ENCODE data around the gene SPAAR.
"Not testable (repeated sequence)": the region's sequence is repeated elsewhere in the genome, so short reads cannot be mapped to it uniquely, and the experiment has no call there.

SPAAR gene

GRCh38 chr9:35923927-35924763 lies 14.9 kb downstream of the SPAAR start:
- no peak for DNase-seq

GRCh38 chr9:35928591-35929452 lies 19.5 kb downstream of the SPAAR start:
- DNase-seq, result no peak

- no peak for DNase-seq
These were observed 20.1 kb downstream of the SPAAR start for GRCh38 chr9:35929453-35929718.

- no peak for DNase-seq
These were observed 21.2 kb downstream of the SPAAR start for GRCh38 chr9:35930521-35930920.

GRCh38 chr9:35930989-35931388 lies 21.7 kb downstream of the SPAAR start:
- DNase-seq, result no peak

- DNase-seq, result no peak
These were observed 23.4 kb downstream of the SPAAR start for GRCh38 chr9:35932735-35933134.

- no peak for DNase-seq
These were observed 24.3 kb downstream of the SPAAR start for GRCh38 chr9:35933550-35934067.

GRCh38 chr9:35934069-35934468 lies 24.8 kb downstream of the SPAAR start:
- not testable (repeated sequence) for DNase-seq

- no peak for DNase-seq
These were observed 26.0 kb downstream of the SPAAR start for GRCh38 chr9:35935261-35935660.

- no peak for DNase-seq
These were observed 26.6 kb downstream of the SPAAR start for GRCh38 chr9:35935755-35936509.

GRCh38 chr9:35937227-35937626 lies 27.9 kb downstream of the SPAAR start:
- no peak for DNase-seq

- DNase-seq, result no peak
These were observed 29.4 kb downstream of the SPAAR start for GRCh38 chr9:35938474-35939356.

- DNase-seq, result no peak
These were observed 30.5 kb downstream of the SPAAR start for GRCh38 chr9:35939679-35940250.

- DNase-seq, result no peak
These were observed 31.4 kb downstream of the SPAAR start for GRCh38 chr9:35940458-35941407.

- no peak for DNase-seq
These were observed 33.0 kb downstream of the SPAAR start for GRCh38 chr9:35942286-35942685.

GRCh38 chr9:35944173-35944572 lies 34.9 kb downstream of the SPAAR start:
- DNase-seq, result no peak

- no peak for DNase-seq
These were observed 35.6 kb downstream of the SPAAR start for GRCh38 chr9:35944841-35945240.

GRCh38 chr9:35945341-35946018 lies 36.2 kb downstream of the SPAAR start:
- DNase-seq, result peak in 1 of 2 experiments; percentile 57

GRCh38 chr9:35948451-35948850 lies 39.2 kb downstream of the SPAAR start:
- no peak for DNase-seq

- no peak for DNase-seq
These were observed 39.6 kb downstream of the SPAAR start for GRCh38 chr9:35948901-35949318.

All from cerebellar nuclear complex (tissue), 1 donor.